IPS-18c (cell line): Measurements from ENCODE around the gene ZNF260.

Experiments used
- H3K4me3 ChIP-seq: 2 replicates; pipeline ENCODE4 v1.7.0; 2013; ENCODE audit warnings: low read depth, mild to moderate bottlenecking, low read length, moderate library complexity; ENCODE audit not compliant: insufficient read depth
- H3K9me3 ChIP-seq: one replicate; pipeline ENCODE4 v1.6.1; 2013; ENCODE audit warnings: mild to moderate bottlenecking, low read length, moderate library complexity; ENCODE audit not compliant: control insufficient read depth, insufficient read depth

ZNF260 gene

GRCh38 chr19:36528194-36528920 is at the start of gene ZNF260:
Gene ZNF260 (minus strand): TSS chr19:36528271. CDS start chr19:36515238, 13,033 bp downstream.
- H3K4me3 ChIP-seq: peak within 1 kb of the TSS; percentile 97
- no peaks in the 10 kb centered on the region for H3K9me3 ChIP-seq

- no peaks in the 10 kb centered on the region for H3K9me3 ChIP-seq
Measured at GRCh38 chr19:36577271-36577996, 49.4 kb upstream of the ZNF260 start.

GRCh38 chr19:36574741-36575140 is 46.7 kb upstream of the ZNF260 start:
- no peaks in the 10 kb centered on the region for H3K9me3 ChIP-seq
- H3K4me3 ChIP-seq: peak overlapping the region; percentile 98

More at GRCh38 chr19:36577271-36577996, 49.4 kb upstream of the ZNF260 start:
- H3K4me3 ChIP-seq: no peak overlapping the region

GRCh38 chr19:36573895-36574720 is 46.0 kb upstream of the ZNF260 start:
- Histone ChIP-seq H3K9me3 (no peaks in the 10 kb centered on the region), H3K4me3 (peak overlapping the region; percentile 98)

- H3K9me3 ChIP-seq: no peaks in the 10 kb centered on the region
Measured at GRCh38 chr19:36573020-36573894, 45.2 kb upstream of the ZNF260 start, which contains the start of gene ZNF529. Gene ZNF529 (minus strand): TSS chr19:36573292. CDS start chr19:36572346, 946 bp downstream.

GRCh38 chr19:36572593-36573019 is 44.5 kb upstream of the ZNF260 start:
- no peaks in the 10 kb centered on the region for H3K9me3 ChIP-seq
- peak overlapping the region; percentile 98 for H3K4me3 ChIP-seq

More at GRCh38 chr19:36573020-36573894, 45.2 kb upstream of the ZNF260 start, which contains the start of gene ZNF529:
- H3K4me3 ChIP-seq: peak within 1 kb of the TSS; percentile 98

GRCh38 chr19:36564391-36564790 is 36.3 kb upstream of the ZNF260 start:
- no peak overlapping the region for H3K4me3 ChIP-seq
- peaks cover 3% of the 10 kb centered on the region for H3K9me3 ChIP-seq

- peaks cover 11% of the 10 kb centered on the region for H3K9me3 ChIP-seq
- H3K4me3 ChIP-seq: no peak overlapping the region
Measured at GRCh38 chr19:36547001-36547732, 19.1 kb upstream of the ZNF260 start.

GRCh38 chr19:36528921-36529518 is 949 bp upstream of the ZNF260 start:
- H3K9me3 ChIP-seq: no peaks in the 10 kb centered on the region
- H3K4me3 ChIP-seq: peak overlapping the region; percentile 97

GRCh38 chr19:36527873-36528193 is 238 bp downstream of the ZNF260 start:
- Histone ChIP-seq H3K9me3 (peaks cover 4% of the 10 kb centered on the region), H3K4me3 (peak overlapping the region; percentile 97)

GRCh38 chr19:36527341-36527740 is 730 bp downstream of the ZNF260 start:
- Histone ChIP-seq H3K4me3 (peak overlapping the region; percentile 97), H3K9me3 (peaks cover 4% of the 10 kb centered on the region)

- 0 out of 2 replicates have a peak overlapping the region, but pooled peaks have one; percentile 97 for H3K4me3 ChIP-seq
Measured at GRCh38 chr19:36526581-36526980, 1.5 kb downstream of the ZNF260 start.

GRCh38 chr19:36524617-36525016 is 3.5 kb downstream of the ZNF260 start:
- Histone ChIP-seq H3K4me3 (no peak overlapping the region), H3K9me3 (peaks cover 4% of the 10 kb centered on the region)

More at GRCh38 chr19:36526581-36526980, 1.5 kb downstream of the ZNF260 start:
- peaks cover 4% of the 10 kb centered on the region for H3K9me3 ChIP-seq

GRCh38 chr19:36514012-36514612 is 14.0 kb downstream of the ZNF260 start:
- Histone ChIP-seq H3K4me3 (no peak overlapping the region), H3K9me3 (peaks cover 28% of the 10 kb centered on the region)

- Histone ChIP-seq H3K9me3 (peaks cover 3% of the 10 kb centered on the region), H3K4me3 (no peak overlapping the region)
Measured at GRCh38 chr19:36508325-36508724, 19.7 kb downstream of the ZNF260 start.
